NCI-H1417 (cell line): Measurements from ENCODE around the gene ATP6AP2.
"Not testable (repeated sequence)": the region's sequence is repeated elsewhere in the genome, so short reads cannot be mapped to it uniquely, and the experiment has no call there.

Experiments used
- DNase-seq, 3 experiments: peaks; one replicate each; lab custom pipeline; 2025; lab: John Stamatoyannopoulos, UW

The ATP6AP2 gene

GRCh38 chrX:40575411-40575810, 5.4 kb upstream of the ATP6AP2 start:
- not testable (repeated sequence) for DNase-seq

- DNase-seq, result no peak
Observed at GRCh38 chrX:40576291-40576690, 4.5 kb upstream of the ATP6AP2 start.

GRCh38 chrX:40578039-40578695, 2.6 kb upstream of the ATP6AP2 start:
- DNase-seq, result peak in 1 of 3 experiments; percentile 42

GRCh38 chrX:40579141-40579540, 1.6 kb upstream of the ATP6AP2 start:
- DNase-seq, result no peak

GRCh38 chrX:40579900-40580536, 752 bp upstream of the ATP6AP2 start:
- peak in 2 of 3 experiments; percentile 50 to 73 for DNase-seq

- DNase-seq, result no peak
Observed at GRCh38 chrX:40581336-40581920, 658 bp downstream of the ATP6AP2 start.

GRCh38 chrX:40582178-40582577, 1.4 kb downstream of the ATP6AP2 start:
- DNase-seq, result not testable (repeated sequence)

- DNase-seq, result no peak
Observed at GRCh38 chrX:40582811-40583210, 2.0 kb downstream of the ATP6AP2 start.

GRCh38 chrX:40587623-40588022, 6.9 kb downstream of the ATP6AP2 start:
- DNase-seq, result not testable (repeated sequence)

- not testable (repeated sequence) for DNase-seq
Observed at GRCh38 chrX:40589616-40590321, 9.0 kb downstream of the ATP6AP2 start.

- no peak for DNase-seq
Observed at GRCh38 chrX:40603446-40603845, 22.7 kb downstream of the ATP6AP2 start.

GRCh38 chrX:40607381-40607780, 26.6 kb downstream of the ATP6AP2 start:
- no peak for DNase-seq

- DNase-seq, result no peak
Observed at GRCh38 chrX:40612511-40612910, 31.7 kb downstream of the ATP6AP2 start.

GRCh38 chrX:40615976-40616375, 35.2 kb downstream of the ATP6AP2 start:
- DNase-seq, result no peak

GRCh38 chrX:40617566-40617965, 36.8 kb downstream of the ATP6AP2 start:
- no peak for DNase-seq

GRCh38 chrX:40622479-40623138, 41.8 kb downstream of the ATP6AP2 start:
- no peak for DNase-seq

GRCh38 chrX:40623139-40623536, 42.4 kb downstream of the ATP6AP2 start, which contains the start of gene MPC1L:
MPC1L (plus strand) TSS chrX:40623428; CDS start chrX:40623566, 138 bp downstream.
- no peak for DNase-seq

- DNase-seq, result no peak
Observed at GRCh38 chrX:40623665-40624064, 42.9 kb downstream of the ATP6AP2 start.

GRCh38 chrX:40625294-40625693, 44.5 kb downstream of the ATP6AP2 start:
- DNase-seq, result no peak

GRCh38 chrX:40628506-40628905, 47.7 kb downstream of the ATP6AP2 start:
- DNase-seq, result no peak

- DNase-seq, result no peak
Observed at GRCh38 chrX:40632199-40632598, 51.4 kb downstream of the ATP6AP2 start.

GRCh38 chrX:40637687-40638086, 56.9 kb downstream of the ATP6AP2 start:
- DNase-seq, result no peak
